ENCODE results near the gene GCNT4. TPM values are rescaled to one million over a fixed set of nuclear protein-coding genes. Genes with fewer than 3 reads are reported as not detected.

Gene GCNT4
- total and polyA plus RNA-seq, 2 experiments from 2014 or later: 2.5 to 5.4 TPM

DNA sequence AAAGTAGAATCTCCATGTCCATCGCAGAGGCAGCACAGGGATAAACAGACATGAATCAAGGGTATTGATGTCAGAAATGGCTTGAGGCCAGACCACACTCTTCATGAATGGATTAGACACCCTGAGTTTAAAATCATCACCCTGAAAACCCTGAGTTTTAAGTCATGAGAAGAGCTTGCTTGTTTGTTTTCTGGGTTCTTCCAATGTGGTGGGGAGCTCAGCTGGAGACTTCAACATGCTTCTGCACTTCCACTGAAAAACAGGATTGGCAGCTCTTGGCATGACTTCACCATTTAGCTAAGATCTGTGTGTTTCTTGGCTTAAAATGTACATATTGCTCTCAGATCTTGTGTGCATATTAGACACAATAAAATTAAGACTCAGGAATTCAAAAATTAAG lies 9.8 kb downstream of the GCNT4 start:
- H4K20me1 ChIP-seq (replicated peaks; ENCODE audit: insufficient read depth): no peaks in the 10 kb centered on the region
- no peaks in the 10 kb centered on the region for H3K9me2 ChIP-seq (ENCODE audit: insufficient read depth)
- Mint-ChIP-seq H3K36me3 (ENCODE audit: low read depth) (peaks cover 3% of the 10 kb centered on the region; the same call in 2 of the 3 replicates), H3K9me3 (no peaks in the 10 kb centered on the region), H3K4me1 (no peaks in the 10 kb centered on the region; the same call in 2 of the 3 replicates), H3K27me3 (ENCODE audit: insufficient read depth, low read depth, poor library complexity) (peaks cover under 1% of the 10 kb centered on the region), H3K27ac (no peak overlapping the region), H3K4me3 (no peak overlapping the region)
- H2AFZ ChIP-seq: no peak overlapping the region
- no peak overlapping the region for H3K4me2 ChIP-seq
- TF ChIP-seq STAT1 (IDR thresholded peaks at IDR 0.05; ENCODE audit: unreplicated experiment) (no peak), CTCF (conservative IDR thresholded peaks at IDR 0.05; ENCODE audit: low read depth in 2 of 2) (no peak), CREB1 (CRISPR knock-in tag; IDR thresholded peaks at IDR 0.05; ENCODE audit: low read depth) (no peak)
- no peaks in the 10 kb centered on the region for H3K79me2 ChIP-seq (replicated peaks; ENCODE audit: insufficient read depth)
- no peak for DNase-seq (ENCODE audit: low spot score)
- no peak overlapping the region for H3K4me3 ChIP-seq
- H3K27ac ChIP-seq (ENCODE audit: low read depth): no peak overlapping the region
- no peaks in the 10 kb centered on the region for H3K27me3 ChIP-seq (ENCODE audit: insufficient read depth)
- ATAC-seq: no peak
- H3K4me1 ChIP-seq (ENCODE audit: insufficient read depth): no peaks in the 10 kb centered on the region
- no peaks in the 10 kb centered on the region for H3K36me3 ChIP-seq (ENCODE audit: insufficient read depth)
- no peaks in the 10 kb centered on the region for H3F3A ChIP-seq (replicated peaks; ENCODE audit: low read depth)

DNA sequence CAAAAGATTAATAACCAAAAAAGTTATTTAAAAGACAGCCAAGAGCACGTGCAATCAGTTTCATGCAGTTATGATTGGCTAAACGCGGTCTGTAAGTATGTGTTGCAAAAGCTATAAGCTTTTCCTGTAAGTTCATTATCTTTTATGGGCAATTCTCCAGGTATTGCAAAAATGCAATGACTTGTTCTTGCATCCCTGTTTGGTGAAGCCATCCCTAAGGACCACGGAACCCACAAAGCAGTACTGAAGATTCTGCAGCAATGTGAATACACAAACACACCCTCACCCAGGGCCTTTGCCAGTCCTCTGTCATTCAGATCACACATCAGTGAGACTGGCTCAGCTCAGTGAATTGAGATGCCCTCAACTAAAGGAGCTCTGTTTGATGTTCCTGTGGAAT lies 11.4 kb downstream of the GCNT4 start:
- H3K9me2 ChIP-seq (ENCODE audit: insufficient read depth): no peaks in the 10 kb centered on the region
- H3K79me2 ChIP-seq (replicated peaks; ENCODE audit: insufficient read depth): no peaks in the 10 kb centered on the region
- H3K27me3 ChIP-seq (ENCODE audit: insufficient read depth): no peaks in the 10 kb centered on the region
- Mint-ChIP-seq H3K4me1 (peaks cover 6% of the 10 kb centered on the region; the same call in 2 of the 3 replicates), H3K4me3 (no peak overlapping the region), H3K27me3 (ENCODE audit: insufficient read depth, low read depth, poor library complexity) (peaks cover 2% of the 10 kb centered on the region), H3K36me3 (ENCODE audit: low read depth) (peaks cover 3% of the 10 kb centered on the region; the same call in 1 of the 3 replicates), H3K27ac (no peak overlapping the region), H3K9me3 (no peaks in the 10 kb centered on the region)
- no peak overlapping the region for H3K4me3 ChIP-seq
- H3K4me1 ChIP-seq (ENCODE audit: insufficient read depth): no peaks in the 10 kb centered on the region
- TF ChIP-seq EZH2 (IDR thresholded peaks at IDR 0.05; ENCODE audit: low read depth, unreplicated experiment) (no peak), ZNF462 (CRISPR knock-in tag; IDR thresholded peaks at IDR 0.05) (no peak), CREB1 (CRISPR knock-in tag; IDR thresholded peaks at IDR 0.05; ENCODE audit: low read depth) (no peak), ZNF114 (CRISPR knock-in tag; IDR thresholded peaks at IDR 0.05) (no peak)
- H4K20me1 ChIP-seq (replicated peaks; ENCODE audit: insufficient read depth): no peaks in the 10 kb centered on the region
- H3K36me3 ChIP-seq (ENCODE audit: insufficient read depth): no peaks in the 10 kb centered on the region
- ATAC-seq: no peak
- no peaks in the 10 kb centered on the region for H3F3A ChIP-seq (replicated peaks; ENCODE audit: low read depth)
- H3K4me2 ChIP-seq: no peak overlapping the region
- no peak overlapping the region for H3K27ac ChIP-seq (ENCODE audit: low read depth)
- no peak for DNase-seq (ENCODE audit: low spot score)
- no peak overlapping the region for H2AFZ ChIP-seq

All from GM23338 (cell line).